Measurements from ENCODE around the gene MYT1.

Gene MYT1

DNA sequence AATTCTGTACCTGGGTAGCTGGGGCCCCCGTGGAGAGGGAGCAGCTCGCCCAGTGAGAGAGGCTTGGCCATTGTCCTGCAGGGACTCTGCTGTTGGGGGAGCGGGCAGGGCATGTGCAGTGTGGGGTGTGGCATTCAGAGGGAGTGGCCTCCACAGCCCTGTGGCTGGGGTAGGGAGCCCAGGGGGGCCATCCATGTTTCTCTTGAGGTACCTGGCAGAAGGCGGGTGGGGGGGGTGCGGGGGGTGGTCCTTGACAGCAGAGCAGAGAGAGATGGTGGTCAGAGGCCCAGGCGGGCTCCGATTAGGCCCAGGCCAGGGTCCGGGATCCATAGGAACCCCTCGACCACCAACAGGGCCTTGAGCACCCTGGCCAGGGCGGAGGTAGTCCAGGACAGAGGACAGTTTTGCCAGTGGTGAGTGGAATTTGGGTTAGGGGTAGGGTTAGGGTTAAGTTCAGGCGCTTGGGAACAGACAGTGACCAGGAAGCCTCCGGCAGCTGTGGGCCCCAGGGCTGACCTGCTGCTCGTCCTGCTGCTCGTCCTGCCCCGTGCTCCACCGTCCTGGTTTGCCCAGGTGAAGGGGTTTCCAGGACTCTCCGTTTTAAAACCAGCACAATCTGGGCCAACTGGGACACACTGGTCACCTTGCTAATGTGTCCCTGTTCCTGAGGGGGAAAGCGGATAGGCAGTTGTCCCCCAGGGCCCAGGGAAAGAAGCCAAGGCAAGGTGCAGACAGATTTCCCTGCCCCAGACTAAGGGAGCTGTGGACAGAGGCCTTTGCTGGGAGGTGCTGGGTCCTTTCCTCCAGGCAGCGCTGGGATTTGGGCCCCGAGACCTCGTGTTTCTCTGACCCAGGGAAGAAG, 24.8 kb upstream of the MYT1 start:
- H3K4me3 ChIP-seq (ENCODE audit: low read depth in 1 of 2, low read length in 2 of 2): no peak overlapping the region
- no peaks in the 10 kb centered on the region for H3K4me1 ChIP-seq (ENCODE audit: control insufficient read depth in 1 of 2, insufficient read depth in 2 of 2, low read length in 2 of 2)
- H3K9ac ChIP-seq (ENCODE audit: low read depth in 1 of 2, low read length in 2 of 2): no peak overlapping the region
- H3K9me3 ChIP-seq (ENCODE audit: control insufficient read depth in 1 of 2, low read length in 2 of 2): peaks cover 0 to 4% of the 10 kb centered on the region in 2 donors
- peaks cover 0 to 3% of the 10 kb centered on the region in 2 donors for H3K27me3 ChIP-seq (ENCODE audit: control insufficient read depth in 1 of 2, insufficient read depth in 2 of 2, low read length in 2 of 2)
- no peaks in the 10 kb centered on the region for H3K36me3 ChIP-seq (ENCODE audit: control insufficient read depth in 1 of 2, insufficient read depth in 2 of 2, low read length in 2 of 2)
- no peak overlapping the region for H3K27ac ChIP-seq (ENCODE audit: low read depth, low read length)

DNA sequence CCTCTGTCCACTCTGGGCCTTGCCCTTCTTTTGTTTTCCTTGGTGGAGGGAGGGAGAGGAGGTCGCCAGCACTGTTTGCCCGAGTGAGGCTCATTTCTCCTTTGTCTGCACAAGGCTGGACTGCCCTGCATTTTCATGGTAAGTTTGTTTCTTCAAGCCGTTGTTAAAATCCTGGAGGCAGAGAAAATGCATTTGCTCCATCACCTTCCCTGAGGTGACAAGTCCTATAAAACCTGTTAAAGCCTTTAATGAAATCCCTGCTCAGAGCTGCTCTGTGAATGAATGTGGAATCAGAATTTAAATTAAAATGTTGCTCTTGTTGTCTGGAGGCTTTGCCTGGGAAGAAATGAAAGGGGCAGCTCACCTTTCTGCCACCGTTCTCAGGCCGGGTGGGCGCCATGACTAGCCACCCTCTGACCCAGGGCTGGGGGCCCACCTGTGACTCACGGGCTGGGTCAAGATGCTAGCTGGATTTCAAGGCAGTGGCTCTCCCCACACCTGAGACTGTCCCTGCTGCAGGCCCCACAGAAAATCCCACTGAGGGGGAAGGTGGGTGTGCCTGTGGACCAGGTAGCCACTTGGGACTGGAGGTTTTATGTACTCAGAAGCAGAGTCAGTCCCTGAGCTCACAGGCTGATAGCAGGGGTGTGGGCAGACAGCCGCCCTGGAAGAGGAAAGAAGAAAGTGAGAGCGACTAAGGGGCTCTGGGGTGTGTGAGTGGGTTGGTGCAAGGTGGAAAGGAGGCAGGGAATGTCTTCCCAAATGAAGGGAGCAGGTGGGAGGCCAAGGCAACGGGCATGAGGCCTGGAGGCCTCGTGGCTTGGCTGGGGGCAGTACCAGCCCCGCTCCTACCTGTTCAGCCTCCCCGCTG, 24.0 kb upstream of the MYT1 start:
- no peaks in the 10 kb centered on the region for H3K36me3 ChIP-seq (ENCODE audit: control insufficient read depth in 1 of 2, insufficient read depth in 2 of 2, low read length in 2 of 2)
- H3K27me3 ChIP-seq (ENCODE audit: control insufficient read depth in 1 of 2, insufficient read depth in 2 of 2, low read length in 2 of 2): peaks cover 0 to 3% of the 10 kb centered on the region in 2 donors
- no peaks in the 10 kb centered on the region for H3K4me1 ChIP-seq (ENCODE audit: control insufficient read depth in 1 of 2, insufficient read depth in 2 of 2, low read length in 2 of 2)
- no peak overlapping the region for H3K4me3 ChIP-seq (ENCODE audit: low read depth in 1 of 2, low read length in 2 of 2)
- H3K27ac ChIP-seq (ENCODE audit: low read depth, low read length): no peak overlapping the region
- peaks cover 4 to 13% of the 10 kb centered on the region in 2 donors for H3K9me3 ChIP-seq (ENCODE audit: control insufficient read depth in 1 of 2, low read length in 2 of 2)
- no peak overlapping the region for H3K9ac ChIP-seq (ENCODE audit: low read depth in 1 of 2, low read length in 2 of 2)

DNA sequence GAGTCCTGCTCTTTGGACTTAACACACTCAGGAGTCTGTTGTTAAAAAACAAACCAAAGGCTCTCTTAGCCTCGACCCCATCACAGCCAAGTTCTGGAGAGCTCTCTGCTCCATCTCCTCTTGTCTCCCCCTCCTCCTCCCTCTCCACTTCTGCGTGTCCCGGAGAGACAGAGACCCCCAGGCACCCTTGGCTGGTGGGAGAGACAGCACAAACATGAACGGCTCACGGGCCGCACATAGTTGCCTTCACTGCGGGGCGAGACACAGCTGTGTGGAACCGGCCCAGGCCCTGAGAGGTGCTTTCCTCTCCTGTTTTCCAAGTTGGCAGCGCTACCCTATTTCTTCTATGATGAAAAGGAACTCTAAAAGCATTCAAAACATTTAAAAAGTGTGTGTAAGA, 23.3 kb upstream of the MYT1 start:
- H3K4me1 ChIP-seq (ENCODE audit: control insufficient read depth in 1 of 2, insufficient read depth in 2 of 2, low read length in 2 of 2): no peaks in the 10 kb centered on the region
- no peak overlapping the region for H3K4me3 ChIP-seq (ENCODE audit: low read depth in 1 of 2, low read length in 2 of 2)
- peaks cover 9 to 17% of the 10 kb centered on the region in 2 donors for H3K9me3 ChIP-seq (ENCODE audit: control insufficient read depth in 1 of 2, low read length in 2 of 2)
- H3K27ac ChIP-seq (ENCODE audit: low read depth, low read length): no peak overlapping the region
- no peak overlapping the region for H3K9ac ChIP-seq (ENCODE audit: low read depth in 1 of 2, low read length in 2 of 2)
- peaks cover 0 to 3% of the 10 kb centered on the region in 2 donors for H3K27me3 ChIP-seq (ENCODE audit: control insufficient read depth in 1 of 2, insufficient read depth in 2 of 2, low read length in 2 of 2)
- no peaks in the 10 kb centered on the region for H3K36me3 ChIP-seq (ENCODE audit: control insufficient read depth in 1 of 2, insufficient read depth in 2 of 2, low read length in 2 of 2)

DNA sequence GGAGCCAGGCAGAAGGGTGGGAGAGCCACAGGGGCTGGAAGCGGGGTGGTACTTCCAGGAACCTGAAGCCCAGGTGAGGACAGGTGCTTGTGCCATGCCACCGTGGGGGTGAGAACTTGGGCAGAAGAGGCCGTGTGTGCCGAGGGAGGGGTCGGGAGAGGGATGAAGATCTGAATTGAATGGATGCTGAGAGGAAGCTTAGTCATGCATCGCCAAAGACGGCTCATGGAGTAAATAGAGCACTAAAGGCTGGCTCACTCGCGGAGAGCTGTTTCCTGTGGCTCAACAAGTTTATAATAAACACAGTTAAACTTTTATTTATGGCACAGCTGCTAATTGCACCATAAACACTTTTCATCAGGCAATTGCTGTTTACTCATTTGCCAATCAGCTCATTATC, 21.7 kb upstream of the MYT1 start:
- H3K4me3 ChIP-seq (ENCODE audit: low read depth in 1 of 2, low read length in 2 of 2): no peak overlapping the region
- H3K9me3 ChIP-seq (ENCODE audit: control insufficient read depth in 1 of 2, low read length in 2 of 2): peaks cover 9 to 17% of the 10 kb centered on the region in 2 donors
- H3K9ac ChIP-seq (ENCODE audit: low read depth in 1 of 2, low read length in 2 of 2): no peak overlapping the region
- peaks cover 0 to 3% of the 10 kb centered on the region in 2 donors for H3K27me3 ChIP-seq (ENCODE audit: control insufficient read depth in 1 of 2, insufficient read depth in 2 of 2, low read length in 2 of 2)
- H3K36me3 ChIP-seq (ENCODE audit: control insufficient read depth in 1 of 2, insufficient read depth in 2 of 2, low read length in 2 of 2): no peaks in the 10 kb centered on the region
- no peak overlapping the region for H3K27ac ChIP-seq (ENCODE audit: low read depth, low read length)
- no peaks in the 10 kb centered on the region for H3K4me1 ChIP-seq (ENCODE audit: control insufficient read depth in 1 of 2, insufficient read depth in 2 of 2, low read length in 2 of 2)

DNA sequence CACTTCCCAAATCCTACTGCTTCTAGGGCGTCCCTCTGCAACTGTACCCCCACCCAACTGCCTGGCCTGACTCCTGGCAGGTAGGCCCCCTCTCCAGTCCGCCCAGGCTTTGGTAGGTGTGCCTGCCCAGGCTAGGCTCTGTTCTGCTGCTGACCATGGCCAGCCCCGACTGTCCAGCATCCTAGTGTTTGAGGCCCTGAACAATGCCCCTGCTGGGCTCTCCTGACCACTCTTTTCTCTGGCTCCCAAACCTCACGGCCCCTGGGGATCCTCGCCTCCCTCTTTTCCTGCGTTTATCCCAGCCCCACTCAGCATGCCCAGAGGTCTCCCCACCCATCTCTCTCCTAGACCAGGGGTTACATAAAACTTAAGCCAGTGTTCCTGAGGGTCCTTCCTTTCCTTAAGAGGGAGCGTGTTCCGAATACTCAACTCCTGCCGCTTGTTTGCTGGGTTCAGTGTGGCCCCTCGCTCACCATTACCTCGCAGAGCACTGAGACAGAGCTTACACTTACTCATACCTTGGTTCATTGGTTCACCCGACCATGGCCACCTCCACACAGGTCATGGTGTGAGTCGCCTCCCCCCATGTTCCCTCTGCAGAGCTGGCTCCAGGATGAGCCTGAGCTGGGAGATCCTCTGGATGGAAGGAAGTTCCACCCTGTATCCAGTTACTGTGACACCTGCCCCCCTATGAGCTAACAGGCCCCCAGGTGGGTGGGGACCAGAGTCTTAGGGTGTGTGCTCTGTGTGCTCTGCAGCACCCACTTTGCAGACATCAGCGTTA, 21.0 kb upstream of the MYT1 start:
- Histone ChIP-seq H3K9me3 (ENCODE audit: control insufficient read depth in 1 of 2, low read length in 2 of 2) (peaks cover 9 to 17% of the 10 kb centered on the region in 2 donors), H3K4me1 (ENCODE audit: control insufficient read depth in 1 of 2, insufficient read depth in 2 of 2, low read length in 2 of 2) (no peaks in the 10 kb centered on the region), H3K36me3 (ENCODE audit: control insufficient read depth in 1 of 2, insufficient read depth in 2 of 2, low read length in 2 of 2) (no peaks in the 10 kb centered on the region), H3K9ac (ENCODE audit: low read depth in 1 of 2, low read length in 2 of 2) (no peak overlapping the region), H3K4me3 (ENCODE audit: low read depth in 1 of 2, low read length in 2 of 2) (no peak overlapping the region), H3K27ac (ENCODE audit: low read depth, low read length) (no peak overlapping the region), H3K27me3 (ENCODE audit: control insufficient read depth in 1 of 2, insufficient read depth in 2 of 2, low read length in 2 of 2) (peaks cover 0 to 6% of the 10 kb centered on the region in 2 donors)

DNA sequence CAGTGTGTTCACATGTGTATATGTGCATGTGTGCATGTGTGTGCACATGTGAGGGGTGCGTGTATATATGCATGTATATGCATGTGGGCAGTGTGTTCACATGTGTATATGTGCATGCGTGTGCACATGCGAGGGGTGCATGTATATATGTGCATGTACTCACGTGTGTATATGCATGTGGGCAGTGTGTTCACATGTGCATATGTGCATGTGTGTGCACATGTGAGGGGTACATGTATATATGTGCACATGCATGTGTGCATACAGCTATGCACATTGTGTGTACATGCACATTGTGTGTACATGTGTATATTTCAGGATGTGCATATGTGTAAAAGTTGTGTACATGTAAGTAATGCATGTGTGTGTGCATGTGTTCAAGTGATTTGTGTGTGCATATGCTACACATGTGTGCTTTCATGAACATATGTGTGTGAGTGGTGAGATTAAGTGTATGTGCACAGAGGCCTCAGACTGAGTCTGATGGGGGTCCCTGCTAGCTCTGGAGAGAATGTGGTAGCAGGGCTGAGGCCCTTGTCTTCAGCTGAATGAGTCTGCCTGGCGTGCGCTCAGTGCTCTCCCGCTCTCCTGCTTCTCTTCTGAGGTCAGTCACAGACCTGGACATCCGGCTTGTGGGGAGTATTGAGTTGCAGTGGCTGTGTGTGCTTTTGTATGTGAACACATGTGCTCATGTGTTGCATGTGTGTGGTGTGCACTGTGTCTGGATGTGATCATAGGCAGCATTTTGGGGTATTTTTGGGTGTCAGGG, 19.9 kb upstream of the MYT1 start:
- peaks cover 9 to 17% of the 10 kb centered on the region in 2 donors for H3K9me3 ChIP-seq (ENCODE audit: control insufficient read depth in 1 of 2, low read length in 2 of 2)
- H3K27ac ChIP-seq (ENCODE audit: low read depth, low read length): no peak overlapping the region
- no peak overlapping the region for H3K9ac ChIP-seq (ENCODE audit: low read depth in 1 of 2, low read length in 2 of 2)
- peaks cover 0 to 7% of the 10 kb centered on the region in 2 donors for H3K27me3 ChIP-seq (ENCODE audit: control insufficient read depth in 1 of 2, insufficient read depth in 2 of 2, low read length in 2 of 2)
- no peaks in the 10 kb centered on the region for H3K36me3 ChIP-seq (ENCODE audit: control insufficient read depth in 1 of 2, insufficient read depth in 2 of 2, low read length in 2 of 2)
- no peaks in the 10 kb centered on the region for H3K4me1 ChIP-seq (ENCODE audit: control insufficient read depth in 1 of 2, insufficient read depth in 2 of 2, low read length in 2 of 2)
- no peak overlapping the region for H3K4me3 ChIP-seq (ENCODE audit: low read depth in 1 of 2, low read length in 2 of 2)

DNA sequence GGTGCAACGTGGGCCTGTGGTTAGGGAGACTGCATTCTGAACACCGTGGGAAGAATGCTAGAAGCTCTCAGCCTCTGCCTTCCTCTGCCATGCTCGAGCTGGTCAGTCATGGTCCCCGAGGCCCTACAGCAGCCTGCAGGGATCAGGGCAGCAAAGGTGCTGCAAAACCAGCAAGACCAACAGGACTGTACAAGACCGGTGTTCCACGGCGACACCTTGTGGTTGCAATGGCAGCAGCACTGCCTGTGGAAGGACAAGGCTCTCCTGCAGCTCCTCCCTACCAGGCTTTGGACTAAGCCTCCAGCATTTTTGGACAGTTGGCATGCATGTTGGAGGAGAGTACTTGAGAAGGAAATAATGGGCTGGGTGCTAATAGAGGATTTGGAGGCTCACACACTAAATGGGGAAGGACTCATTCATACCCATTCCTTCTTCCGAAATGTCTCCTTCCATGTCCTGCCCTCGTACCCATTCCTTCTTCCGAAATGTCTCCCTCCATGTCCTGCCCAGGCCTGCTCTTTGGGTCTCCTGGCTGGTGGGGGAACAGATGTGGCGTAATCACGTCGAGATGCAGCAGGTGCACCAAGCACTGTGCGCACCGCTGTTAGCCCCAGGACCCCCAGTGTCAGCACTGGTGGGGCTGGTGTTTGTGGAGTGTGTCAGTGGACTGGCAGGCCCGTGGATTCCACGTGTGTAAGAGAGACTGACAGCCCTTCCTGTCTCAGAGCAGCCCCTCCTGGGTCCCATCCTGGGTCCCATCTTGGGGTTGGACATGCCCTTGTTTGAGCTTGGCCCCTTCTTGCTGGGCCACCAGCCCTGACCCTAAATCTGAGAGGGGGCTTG, 18.6 kb upstream of the MYT1 start:
- H3K4me1 ChIP-seq (ENCODE audit: control insufficient read depth in 1 of 2, insufficient read depth in 2 of 2, low read length in 2 of 2): no peaks in the 10 kb centered on the region
- H3K4me3 ChIP-seq (ENCODE audit: low read depth in 1 of 2, low read length in 2 of 2): no peak overlapping the region
- no peaks in the 10 kb centered on the region for H3K36me3 ChIP-seq (ENCODE audit: control insufficient read depth in 1 of 2, insufficient read depth in 2 of 2, low read length in 2 of 2)
- peaks cover 9 to 21% of the 10 kb centered on the region in 2 donors for H3K9me3 ChIP-seq (ENCODE audit: control insufficient read depth in 1 of 2, low read length in 2 of 2)
- no peak overlapping the region for H3K27ac ChIP-seq (ENCODE audit: low read depth, low read length)
- H3K27me3 ChIP-seq (ENCODE audit: control insufficient read depth in 1 of 2, insufficient read depth in 2 of 2, low read length in 2 of 2): peaks cover 0 to 4% of the 10 kb centered on the region in 2 donors
- no peak overlapping the region for H3K9ac ChIP-seq (ENCODE audit: low read depth in 1 of 2, low read length in 2 of 2)

DNA sequence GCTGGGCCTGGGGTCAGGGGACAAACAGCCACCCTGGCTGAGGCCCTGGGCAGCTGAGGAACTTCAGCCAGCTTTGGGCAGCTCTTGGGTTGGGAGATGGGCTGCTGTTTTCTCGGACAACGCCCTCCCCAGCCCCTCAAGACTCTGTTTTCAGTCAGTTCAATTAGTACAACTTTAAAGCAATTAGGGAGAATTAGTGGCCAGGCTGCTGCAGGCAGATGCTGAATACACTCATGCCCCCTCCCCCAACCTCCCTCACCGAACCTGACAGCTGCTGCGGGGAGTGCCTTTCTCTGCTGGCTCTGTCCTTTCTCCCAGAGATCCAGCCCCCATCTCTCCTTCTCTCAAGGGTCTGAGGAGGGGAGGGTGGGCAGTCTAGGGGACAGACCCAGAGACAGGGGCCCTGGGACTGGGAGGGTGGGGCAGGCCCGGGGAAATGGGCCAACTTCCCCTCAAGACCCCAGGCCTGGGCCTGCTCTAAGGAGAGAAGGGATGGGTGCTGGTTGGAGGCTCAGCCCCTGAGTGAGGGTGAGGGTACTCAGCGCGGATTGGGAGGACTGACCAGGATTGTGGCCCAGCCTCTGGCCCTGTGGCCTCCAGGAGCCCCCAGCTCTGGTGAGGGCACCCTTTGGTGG, 17.8 kb upstream of the MYT1 start:
- peaks cover 0 to 4% of the 10 kb centered on the region in 2 donors for H3K27me3 ChIP-seq (ENCODE audit: control insufficient read depth in 1 of 2, insufficient read depth in 2 of 2, low read length in 2 of 2)
- H3K9ac ChIP-seq (ENCODE audit: low read depth in 1 of 2, low read length in 2 of 2): no peak overlapping the region
- no peaks in the 10 kb centered on the region for H3K36me3 ChIP-seq (ENCODE audit: control insufficient read depth in 1 of 2, insufficient read depth in 2 of 2, low read length in 2 of 2)
- H3K27ac ChIP-seq (ENCODE audit: low read depth, low read length): no peak overlapping the region
- H3K4me3 ChIP-seq (ENCODE audit: low read depth in 1 of 2, low read length in 2 of 2): no peak overlapping the region
- peaks cover 9 to 21% of the 10 kb centered on the region in 2 donors for H3K9me3 ChIP-seq (ENCODE audit: control insufficient read depth in 1 of 2, low read length in 2 of 2)
- H3K4me1 ChIP-seq (ENCODE audit: control insufficient read depth in 1 of 2, insufficient read depth in 2 of 2, low read length in 2 of 2): no peaks in the 10 kb centered on the region
